ENCODE results near the gene CCDC60. TPM values are rescaled to one million over a fixed set of nuclear protein-coding genes. Genes with fewer than 3 reads are reported as not detected.

CCDC60 gene
- total RNA-seq, 1 donor from 2014 or later: not detected

Other genes with a start within 250 kb of the CCDC60 start
- gene HSPB8, start 155.8 kb upstream of the CCDC60 start, total RNA-seq: 129 TPM

Data from ascending aorta (tissue), 1 donor.